GM21367 (cell line): ENCODE measurements around the gene TXN.
"Not testable (repeated sequence)": the region's sequence is repeated elsewhere in the genome, so short reads cannot be mapped to it uniquely, and the experiment has no call there.

Experiments
- ATAC-seq: cut with Tn5 transposase; IDR thresholded peaks from one replicate; pipeline ENCODE4 v1.9.1; 2021; ENCODE audit not compliant: unreplicated experiment

The TXN gene

DNA sequence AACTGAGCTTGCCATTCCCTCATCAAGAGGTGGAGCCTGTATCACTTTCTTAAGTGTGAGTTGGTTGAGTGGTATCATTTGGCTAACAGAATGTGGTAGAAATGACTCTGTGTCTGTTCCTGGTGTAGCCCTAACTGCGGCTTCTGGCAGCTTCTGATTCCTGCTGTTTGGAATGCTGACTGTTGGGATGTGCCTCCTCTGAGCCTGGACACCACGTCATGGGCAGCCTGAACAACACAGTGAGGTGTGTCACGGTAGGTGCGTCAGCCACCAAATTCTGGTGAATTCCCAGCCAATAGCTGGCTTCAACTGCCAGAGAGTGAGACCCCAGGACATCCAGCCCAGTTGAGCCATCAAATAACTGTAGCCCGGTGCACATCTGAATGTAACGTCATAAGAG lies 42.2 kb downstream of the TXN start:
- no peak for ATAC-seq

DNA sequence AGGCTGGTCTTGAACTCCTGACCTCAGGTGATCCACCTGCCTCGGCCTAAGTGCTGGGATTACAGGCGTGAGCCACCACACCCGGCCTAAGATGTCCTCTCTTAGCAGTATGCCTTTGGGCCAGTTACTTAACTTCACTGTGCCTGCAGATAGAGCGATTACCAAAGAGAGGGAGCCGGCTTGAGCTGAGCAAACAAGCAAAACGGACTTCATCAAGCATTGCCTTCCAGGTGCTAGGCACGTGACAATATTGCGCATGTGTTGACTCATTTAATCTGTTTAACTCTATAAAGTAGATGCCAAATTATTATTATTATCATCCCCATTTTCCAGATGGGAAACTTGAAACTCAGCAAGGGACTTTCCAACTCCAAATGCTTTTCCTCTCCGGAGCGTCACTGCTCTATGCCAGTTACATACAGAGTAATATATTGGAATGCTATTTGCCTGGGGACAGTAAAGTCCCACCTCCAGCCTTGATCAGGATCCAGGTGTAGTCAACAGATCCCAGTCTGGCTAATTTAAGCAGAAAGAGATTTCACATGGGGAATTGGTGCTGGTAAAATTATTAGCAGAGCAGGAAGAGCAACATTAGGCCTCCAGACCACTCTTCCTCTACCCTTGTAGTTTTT lies 42.8 kb downstream of the TXN start:
- ATAC-seq = no peak

GRCh38 chr9:110208031-110208430 lies 48.3 kb downstream of the TXN start, which contains the start of gene C9orf152:
Gene C9orf152 (minus strand): TSS chr9:110208159. CDS start chr9:110207579, 580 bp downstream.
- no peak for ATAC-seq

DNA sequence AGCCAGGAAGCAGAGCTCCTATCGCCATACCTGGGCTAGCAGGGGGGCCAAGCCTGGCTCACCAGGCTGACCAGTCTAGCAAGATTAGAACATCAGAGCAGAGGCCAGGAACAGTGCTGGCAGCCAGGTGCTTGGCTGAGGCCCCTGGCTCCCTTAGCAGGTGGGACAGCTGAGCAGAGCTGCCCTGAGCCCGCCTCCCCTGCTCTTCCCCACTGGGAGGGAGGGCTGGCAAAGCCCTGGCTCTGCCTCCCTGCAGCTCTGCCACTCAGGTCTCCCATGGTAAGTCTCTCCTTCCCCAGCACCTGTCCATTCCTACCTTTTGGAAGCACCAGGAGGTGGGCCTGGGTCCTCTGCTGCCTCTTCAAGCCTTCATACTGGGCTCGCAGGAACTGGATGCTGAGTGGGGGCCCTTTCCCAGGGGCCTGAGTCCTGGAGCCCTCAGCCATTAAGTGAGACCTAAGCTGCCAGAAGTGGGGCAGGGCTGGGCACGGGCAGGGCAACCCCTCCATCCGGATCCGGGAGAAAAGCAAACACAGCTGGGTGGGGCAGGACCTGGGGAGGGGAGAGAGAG lies 49.2 kb downstream of the TXN start:
- ATAC-seq = no peak

GRCh38 chr9:110206389-110206788 lies 49.9 kb downstream of the TXN start:
- ATAC-seq = no peak

- not testable (repeated sequence) for ATAC-seq
These were observed 50.7 kb downstream of the TXN start for GRCh38 chr9:110205612-110206011.

DNA sequence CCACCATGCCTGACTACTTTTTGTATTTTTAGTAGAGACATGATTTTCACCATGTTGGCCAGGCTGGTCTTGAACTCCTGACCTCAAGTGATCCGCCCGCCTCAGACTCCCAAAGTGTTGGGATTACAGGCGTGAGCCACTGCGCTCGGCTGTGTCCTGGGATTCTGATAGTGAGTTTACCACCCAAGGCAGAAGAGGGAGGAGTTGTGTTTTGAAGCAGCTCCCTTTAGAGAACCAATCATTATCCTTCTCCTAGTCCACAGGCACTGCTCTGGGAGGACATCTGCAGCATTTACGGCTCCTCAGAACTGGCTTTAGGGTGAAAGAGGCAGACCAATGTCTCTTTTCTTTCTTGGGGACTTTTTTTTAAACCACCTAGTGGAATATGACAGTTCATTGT lies 54.1 kb downstream of the TXN start:
- no peak for ATAC-seq

DNA sequence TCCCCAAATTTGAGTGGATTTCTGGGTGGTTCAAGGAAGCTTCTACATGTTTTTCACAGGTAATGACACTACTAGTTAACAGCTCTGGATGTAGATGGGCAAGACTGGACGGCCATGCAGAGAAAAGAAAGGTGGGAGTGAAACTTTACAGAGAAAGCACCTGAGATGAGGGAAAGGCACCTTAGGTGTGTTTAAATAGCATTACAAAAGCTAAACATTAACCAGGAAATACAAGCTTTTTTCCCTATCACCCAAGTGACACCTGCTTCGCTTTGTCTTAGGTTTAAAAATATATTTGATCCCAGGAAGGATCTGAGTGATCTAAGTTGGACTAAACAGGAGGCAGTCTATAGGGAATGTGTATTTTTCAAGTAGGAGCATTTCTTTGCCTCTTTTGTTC lies 56.7 kb downstream of the TXN start:
- no peak for ATAC-seq

- ATAC-seq = no peak
These were observed 58.0 kb downstream of the TXN start for GRCh38 chr9:110198357-110198756.

DNA sequence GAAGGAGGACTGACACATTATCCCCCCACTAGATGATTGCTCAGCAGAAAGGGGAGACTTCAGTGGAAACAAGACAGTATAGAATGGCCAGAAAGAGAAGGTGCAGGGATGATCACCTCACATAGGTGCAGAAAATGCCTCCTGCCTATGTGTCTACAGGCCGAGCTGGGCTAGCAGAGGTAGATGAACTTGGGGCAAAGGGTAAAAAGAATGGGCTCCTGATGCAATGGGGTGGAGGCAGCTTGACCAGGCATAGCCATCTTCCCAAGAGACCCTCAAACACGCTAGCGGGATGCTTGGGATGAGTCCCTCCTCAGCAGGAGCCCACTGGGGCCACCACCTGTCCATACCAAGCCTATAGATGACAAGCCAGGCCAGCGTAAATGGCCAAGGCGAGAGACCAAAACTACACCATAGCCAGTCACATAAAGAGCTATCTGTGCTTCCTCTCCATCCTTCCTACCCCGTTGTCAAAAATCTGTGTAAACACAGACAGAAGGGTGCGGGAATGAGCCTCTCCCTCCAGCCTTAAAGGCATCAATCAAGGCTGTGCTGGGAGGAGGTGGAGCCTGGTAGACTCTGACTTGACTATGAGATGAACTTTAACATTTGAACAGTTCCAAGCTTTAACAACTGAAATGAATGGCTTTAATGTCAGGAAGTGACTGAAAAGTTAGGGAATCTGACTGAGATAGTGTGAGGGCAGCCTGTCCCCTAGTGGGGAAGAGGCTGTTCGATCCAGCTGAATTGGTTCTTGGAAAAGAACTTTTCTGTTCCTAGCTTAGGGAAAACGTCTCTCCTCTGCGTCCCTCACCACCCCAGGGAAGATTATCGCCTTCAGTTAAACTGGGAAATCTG lies 58.7 kb downstream of the TXN start:
- no peak for ATAC-seq

DNA sequence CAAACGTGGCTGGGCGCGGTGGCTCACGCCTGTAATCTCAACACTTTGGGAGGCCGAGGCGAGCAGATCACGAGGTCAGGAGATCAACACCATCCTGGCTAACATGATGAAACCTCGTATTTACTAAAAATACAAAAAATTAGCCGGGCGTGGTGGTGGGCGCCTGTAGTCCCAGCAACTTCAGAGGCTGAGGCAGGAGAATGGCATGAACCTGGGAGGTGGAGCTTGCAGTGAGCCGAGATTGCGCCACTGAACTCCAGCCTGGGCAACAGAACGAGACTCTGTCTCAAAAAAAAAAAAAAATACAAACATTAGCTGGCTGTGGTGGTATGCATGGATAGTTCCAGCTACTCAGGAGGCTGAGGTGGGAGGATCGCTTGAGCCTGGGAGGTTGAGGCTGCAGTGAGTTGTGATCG lies 60.2 kb downstream of the TXN start:
- not testable (repeated sequence) for ATAC-seq
